Omental fat pad (tissue), 4 donors: ENCODE results near the gene BCL7C. TPM values are rescaled to one million over a fixed set of nuclear protein-coding genes. Genes with fewer than 3 reads are reported as not detected.
A peak's percentile ranks its signal among the peaks of the same experiment; 100 is the strongest.

Experiments
- ATAC-seq: fragments of 150-250 bp; one replicate; pipeline ENCODE4 v1.9.1; 2016; ENCODE audit warnings: mild to moderate bottlenecking, moderate library complexity; ENCODE audit not compliant: low FRiP score
- DNase-seq: peaks from one replicate; pipeline ENCODE4 v3.0.0-alpha.2; 2019; ENCODE audit warnings: low spot score
- total RNA-seq, 4 donors: library from RNA; depleted of rRNA; stranded (reverse); fragments of >200 nt; gene quantifications; one replicate each; pipeline ENCODE4 v1.1.0, GENCODE V29; 2016
- TF ChIP-seq, protein P1 (sequence below), 3 donors: fragments of 450-650 bp; IDR thresholded peaks; one replicate each; pipeline ENCODE4 v1.5.1; 2016 to 2017; ENCODE audit warnings: antibody characterized with exemption in 3 of 3, mild to moderate bottlenecking in 3 of 3, moderate library complexity in 2 of 3

BCL7C gene
- total RNA-seq, 4 donors from 2014 or later = 17.4 to 37.0 (median 22.2) TPM

DNA sequence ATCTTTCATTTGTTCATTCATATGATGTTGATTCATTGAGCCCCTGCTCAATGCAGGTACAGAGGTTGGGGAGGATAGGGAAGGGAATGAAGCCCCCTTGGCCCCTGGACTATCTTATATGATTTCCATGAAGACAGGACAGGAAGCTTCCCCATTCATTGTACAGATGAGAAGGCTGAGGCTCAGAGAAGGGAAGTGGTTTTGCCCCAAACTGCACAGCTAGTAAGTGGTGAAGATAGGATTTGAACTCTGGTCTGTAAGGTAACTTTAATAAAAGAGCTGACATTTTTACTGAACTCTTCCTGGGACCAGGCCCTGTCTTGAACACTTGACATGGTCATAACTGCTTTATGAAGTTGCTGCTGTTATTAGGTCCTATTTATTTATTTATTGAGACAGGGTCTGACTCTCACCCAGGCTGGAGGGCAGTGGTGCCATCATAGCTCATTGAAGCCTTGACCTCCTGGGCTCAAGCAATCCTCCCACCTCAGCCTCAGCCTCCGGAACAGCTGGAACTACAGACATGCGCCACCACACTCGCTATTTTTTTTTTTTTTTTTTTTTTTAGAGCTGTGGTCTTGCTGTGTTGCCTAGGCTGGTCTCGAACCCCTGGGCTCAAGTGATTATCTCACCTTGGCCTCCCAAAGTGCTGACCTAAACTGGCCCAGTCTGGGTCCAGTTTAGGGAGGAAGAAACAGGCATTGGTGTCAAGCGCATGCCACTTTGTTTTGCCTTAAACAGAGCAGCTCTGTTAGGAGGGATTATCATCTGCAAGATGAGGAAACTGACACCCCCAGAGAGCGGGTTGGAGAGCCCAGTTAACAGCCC lies 7.5 kb upstream of the BCL7C start:
- no peak for ATAC-seq

DNA sequence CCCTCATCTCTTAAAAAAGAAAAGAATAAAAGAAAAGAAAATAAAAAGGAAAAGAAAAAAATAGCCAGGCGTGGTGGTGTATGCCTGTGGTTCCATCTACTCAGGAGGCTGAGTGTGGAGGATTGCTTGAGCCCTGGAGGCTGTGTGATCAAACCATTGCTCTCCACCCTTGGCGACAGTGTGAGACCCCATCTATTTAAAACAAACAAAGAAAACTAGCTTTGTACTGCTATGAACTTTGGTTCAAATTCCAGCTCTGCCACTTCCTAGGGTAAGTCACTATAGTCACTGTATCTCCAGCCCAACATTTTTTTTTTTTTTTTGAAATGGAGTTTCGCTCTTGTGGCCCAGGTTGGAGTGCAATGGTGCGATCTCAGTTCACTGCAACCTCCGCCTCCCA lies 6.7 kb upstream of the BCL7C start:
- TF ChIP-seq, protein P1, sequence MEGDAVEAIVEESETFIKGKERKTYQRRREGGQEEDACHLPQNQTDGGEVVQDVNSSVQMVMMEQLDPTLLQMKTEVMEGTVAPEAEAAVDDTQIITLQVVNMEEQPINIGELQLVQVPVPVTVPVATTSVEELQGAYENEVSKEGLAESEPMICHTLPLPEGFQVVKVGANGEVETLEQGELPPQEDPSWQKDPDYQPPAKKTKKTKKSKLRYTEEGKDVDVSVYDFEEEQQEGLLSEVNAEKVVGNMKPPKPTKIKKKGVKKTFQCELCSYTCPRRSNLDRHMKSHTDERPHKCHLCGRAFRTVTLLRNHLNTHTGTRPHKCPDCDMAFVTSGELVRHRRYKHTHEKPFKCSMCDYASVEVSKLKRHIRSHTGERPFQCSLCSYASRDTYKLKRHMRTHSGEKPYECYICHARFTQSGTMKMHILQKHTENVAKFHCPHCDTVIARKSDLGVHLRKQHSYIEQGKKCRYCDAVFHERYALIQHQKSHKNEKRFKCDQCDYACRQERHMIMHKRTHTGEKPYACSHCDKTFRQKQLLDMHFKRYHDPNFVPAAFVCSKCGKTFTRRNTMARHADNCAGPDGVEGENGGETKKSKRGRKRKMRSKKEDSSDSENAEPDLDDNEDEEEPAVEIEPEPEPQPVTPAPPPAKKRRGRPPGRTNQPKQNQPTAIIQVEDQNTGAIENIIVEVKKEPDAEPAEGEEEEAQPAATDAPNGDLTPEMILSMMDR (IDR thresholded peaks at IDR 0.05) = no peak
- no peak for ATAC-seq
- no peak for DNase-seq

More for the DNA sequence above, 7.5 kb upstream of the BCL7C start:
- no peak for DNase-seq
- TF ChIP-seq, protein P1 (IDR thresholded peaks at IDR 0.05) = no peak

DNA sequence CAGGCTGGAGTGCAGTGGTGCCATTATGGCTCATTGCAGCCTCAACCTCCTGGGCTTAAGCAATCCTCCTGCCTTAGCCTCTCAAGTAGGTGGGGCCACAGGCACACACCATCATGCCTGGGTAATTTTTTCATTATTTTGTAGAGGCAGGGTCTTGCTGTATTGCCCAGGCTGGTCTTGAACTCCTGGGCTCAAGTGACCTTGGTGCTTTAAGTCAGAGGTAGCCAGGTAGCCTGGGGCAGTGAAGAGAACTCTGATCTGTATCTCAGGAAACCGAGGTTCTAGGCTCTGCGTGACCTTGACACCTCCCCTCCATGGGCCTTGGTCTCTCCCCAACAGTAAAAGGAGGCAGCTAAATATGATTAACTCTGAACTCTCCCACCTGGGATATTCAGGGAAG lies 5.9 kb upstream of the BCL7C start:
- DNase-seq = no peak
- TF ChIP-seq, protein P1 (IDR thresholded peaks at IDR 0.05) = no peak
- no peak for ATAC-seq

DNA sequence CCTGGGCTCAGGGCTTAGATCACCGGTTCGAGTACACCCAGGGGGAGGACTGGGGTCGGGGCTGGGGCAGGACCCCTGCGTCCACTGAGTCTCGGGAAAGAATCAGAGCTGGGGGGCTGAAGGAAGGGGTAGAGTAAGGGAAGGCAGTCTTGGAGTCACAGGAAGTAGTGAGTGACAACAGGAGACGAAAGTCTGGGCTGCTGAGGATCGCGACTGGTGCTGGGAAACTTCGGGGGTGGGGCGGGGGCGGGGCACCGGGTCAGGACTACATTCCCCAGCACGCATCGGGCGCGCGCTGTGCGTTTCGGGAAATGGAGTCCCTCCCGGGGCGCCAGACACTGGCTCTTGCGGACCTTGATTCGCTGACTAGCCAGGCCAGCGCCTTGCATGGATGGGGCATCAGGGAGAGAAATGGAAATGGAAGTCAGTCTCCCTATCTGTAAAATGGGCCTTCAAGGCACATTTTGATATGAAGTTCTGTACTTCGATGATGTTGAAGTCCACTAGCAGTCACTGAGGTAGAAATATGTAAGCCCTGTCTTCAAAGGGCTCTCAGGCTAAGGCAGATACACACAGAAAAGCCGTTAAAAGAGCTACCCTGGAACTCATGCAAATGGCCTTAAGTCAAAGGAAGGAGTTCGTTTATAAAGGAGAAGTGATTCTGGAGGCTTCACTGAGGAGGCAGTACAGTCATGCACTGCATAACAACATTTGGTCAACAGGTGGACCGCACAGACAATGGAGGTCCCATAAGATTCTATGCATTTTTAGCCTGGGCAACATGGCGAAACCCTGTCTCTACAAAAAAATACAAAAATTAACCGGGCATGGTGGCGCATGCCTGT lies 3.2 kb upstream of the BCL7C start:
- ATAC-seq (peak; percentile 55), DNase-seq (peak; percentile 69)
- TF ChIP-seq, protein P1 (IDR thresholded peaks at IDR 0.05) = no peak

DNA sequence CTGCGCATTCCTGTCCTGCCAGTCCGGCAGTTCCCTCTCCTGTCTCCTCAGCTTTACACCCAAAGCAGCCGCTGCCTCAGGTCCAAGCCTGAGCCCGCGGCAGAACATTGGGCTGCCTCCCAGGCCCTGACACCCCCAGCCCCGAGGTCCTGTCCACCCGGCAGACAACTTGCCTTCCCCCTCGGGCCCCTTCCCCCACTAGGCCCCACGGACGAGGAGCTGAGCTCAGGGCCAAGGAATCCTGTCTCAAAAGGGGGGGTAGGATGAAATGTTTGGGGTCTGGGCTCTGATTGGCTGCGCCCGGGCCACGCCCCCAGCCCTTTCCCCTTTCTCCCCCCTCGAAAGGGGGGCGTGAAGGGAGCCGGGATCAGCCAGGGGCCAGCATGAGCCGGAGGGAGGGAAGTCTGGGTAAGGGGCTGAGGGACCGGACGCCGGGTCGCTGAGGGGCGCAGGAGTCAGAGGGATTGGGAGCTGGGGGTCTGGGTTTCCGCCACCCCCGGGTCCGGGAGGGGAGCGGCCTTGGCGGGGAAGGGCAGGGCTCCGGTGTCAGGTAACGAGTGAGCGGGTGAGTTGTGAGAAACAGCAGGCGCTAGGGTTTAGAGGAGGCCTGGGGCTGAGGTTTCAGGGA lies 2.5 kb upstream of the BCL7C start, which contains the start of gene CTF1:
CTF1 (plus strand) TSS at position 354 of the 628 bp plus-strand sequence; CDS start at position 384, 30 bp downstream.
- DNase-seq (no peak), ATAC-seq (peak; percentile 64)
- TF ChIP-seq, protein P1 (IDR thresholded peaks at IDR 0.05) = no peak

DNA sequence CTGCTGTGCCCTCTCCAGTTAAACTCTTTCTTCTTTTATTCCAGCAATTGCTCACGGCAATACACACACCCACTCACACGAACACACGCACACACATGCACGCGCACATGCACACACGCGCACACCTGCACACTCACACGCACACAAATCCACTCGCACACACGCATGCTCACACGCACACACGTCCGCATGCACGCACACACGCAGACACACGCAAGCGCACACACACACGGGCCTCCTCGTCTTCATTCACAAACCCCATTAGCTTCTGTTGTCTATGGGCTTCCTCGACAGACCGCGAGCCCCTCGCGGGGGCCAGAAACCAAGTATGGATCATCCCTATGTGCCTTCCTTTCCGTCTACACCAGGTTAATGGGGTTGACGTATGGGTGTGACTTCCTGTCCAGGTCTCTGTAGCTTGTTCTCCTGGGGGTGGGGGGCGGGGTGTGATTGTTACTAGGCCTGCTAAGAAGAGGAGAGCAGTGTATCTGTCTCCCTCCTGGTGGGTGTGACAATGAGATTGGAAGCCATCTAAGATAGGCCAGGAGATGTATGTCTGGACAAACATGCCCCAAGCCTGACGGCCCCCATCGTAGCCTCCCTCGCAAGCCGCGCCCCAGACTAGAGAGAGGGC lies 1.9 kb upstream of the BCL7C start:
- no peak for DNase-seq
- TF ChIP-seq, protein P1 (IDR thresholded peaks at IDR 0.05) = no peak
- ATAC-seq = no peak
